Stomach smooth muscle (tissue), 2 donors: ENCODE results near the gene CCDC201.
"Not testable (repeated sequence)": the region's sequence is repeated elsewhere in the genome, so short reads cannot be mapped to it uniquely, and the experiment has no call there.

ENCODE experiments used
- H3K27ac ChIP-seq: one replicate; pipeline ENCODE4 v1.7.0; 2013; ENCODE audit warnings: mild to moderate bottlenecking, low read length, inconsistent platforms
- H3K27me3 ChIP-seq, 2 donors: one replicate each; pipeline ENCODE4 v1.7.0; 2013; ENCODE audit warnings: low read length in 2 of 2; ENCODE audit not compliant: insufficient read depth in 2 of 2, control insufficient read depth in 1 of 2
- H3K36me3 ChIP-seq, 2 donors: one replicate each; pipeline ENCODE4 v1.7.0; 2013; ENCODE audit warnings: low read length in 2 of 2; ENCODE audit not compliant: control insufficient read depth in 2 of 2, insufficient read depth in 2 of 2
- H3K4me1 ChIP-seq: one replicate; pipeline ENCODE4 v1.7.0; 2013; ENCODE audit warnings: low read length; ENCODE audit not compliant: control insufficient read depth, insufficient read depth
- H3K4me3 ChIP-seq, 2 donors: one replicate each; pipeline ENCODE4 v1.7.0; 2013; ENCODE audit warnings: low read length in 2 of 2
- H3K9ac ChIP-seq, 2 donors: one replicate each; pipeline ENCODE4 v1.7.0; 2013; ENCODE audit warnings: low read length in 2 of 2, mild to moderate bottlenecking in 1 of 2
- H3K9me3 ChIP-seq, 2 donors: one replicate each; pipeline ENCODE4 v1.7.0; 2013; ENCODE audit warnings: low read length in 2 of 2; ENCODE audit not compliant: control insufficient read depth in 2 of 2
- donor health status: healthy.
- donor health status: Pancreatic carcinoma.

The CCDC201 gene

DNA sequence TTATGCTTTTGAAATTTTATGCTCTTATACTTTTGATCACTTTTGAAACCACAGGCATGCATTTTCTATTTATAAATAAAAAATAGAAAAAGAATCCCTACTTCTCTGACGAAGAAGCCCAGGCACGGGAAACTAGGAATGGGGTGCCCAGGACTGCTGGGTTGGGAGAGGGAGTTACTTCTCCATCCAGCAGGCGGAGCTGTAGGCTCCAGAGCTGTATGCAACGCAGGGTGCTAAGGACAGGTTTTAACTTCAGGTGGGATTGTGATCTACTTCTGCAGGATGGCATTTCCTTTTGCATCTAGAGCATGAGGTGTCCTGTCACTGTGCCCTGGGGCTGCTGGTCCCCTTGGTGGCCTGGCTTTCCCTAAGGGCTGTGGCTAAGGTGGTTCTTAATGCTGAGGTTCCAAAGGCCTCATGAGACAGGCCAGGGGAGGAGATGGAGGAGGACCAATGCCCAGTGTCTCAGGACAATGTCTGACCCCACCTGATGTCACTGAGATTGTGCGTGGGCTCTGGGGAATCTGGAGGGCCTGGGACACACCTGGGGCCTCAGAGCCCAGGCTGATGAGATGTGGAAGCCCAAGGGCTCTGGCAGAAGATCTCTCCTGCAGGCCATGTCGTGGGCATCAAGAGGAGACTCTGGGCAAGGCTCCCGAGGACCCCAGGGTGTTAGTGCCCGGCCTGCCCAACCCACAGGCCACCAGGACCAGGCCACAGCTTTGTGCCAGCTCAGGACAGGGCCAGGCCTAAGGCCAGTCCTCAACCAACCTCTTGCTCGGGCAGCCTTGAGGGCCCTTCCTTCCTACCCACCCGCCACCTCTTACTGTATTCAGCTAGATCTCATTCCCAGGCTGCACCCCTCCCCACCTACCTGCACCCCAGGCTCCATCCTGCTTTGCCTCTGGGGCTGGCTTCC lies 507 bp downstream of the CCDC201 start:
- no peaks in the 10 kb centered on the region for H3K27me3 ChIP-seq
- no peaks in the 10 kb centered on the region for H3K4me1 ChIP-seq
- H3K9ac ChIP-seq = no peak overlapping the region
- H3K9me3 ChIP-seq = peaks cover 3 to 4% of the 10 kb centered on the region in 2 donors
- no peak overlapping the region for H3K4me3 ChIP-seq
- no peak overlapping the region for H3K27ac ChIP-seq
- H3K36me3 ChIP-seq = no peaks in the 10 kb centered on the region

DNA sequence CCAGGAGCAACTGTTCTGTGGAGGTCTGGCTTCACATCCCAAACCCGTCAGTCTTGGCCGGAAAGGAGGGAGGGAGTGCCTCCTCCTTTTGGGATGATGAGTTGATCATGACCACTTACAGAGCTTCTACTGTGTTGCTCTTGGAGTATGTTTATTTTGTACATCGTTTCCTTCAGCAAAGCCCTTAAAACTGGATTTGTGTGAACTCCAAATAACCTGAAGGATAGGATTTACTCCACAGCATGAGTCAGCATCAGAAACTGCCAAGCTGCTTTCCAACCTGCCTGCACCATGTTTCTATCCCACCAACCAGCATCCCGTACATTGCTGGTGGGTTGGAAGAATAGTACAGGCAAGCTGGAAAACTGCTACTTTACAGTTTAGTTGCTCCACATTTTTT lies 3.5 kb downstream of the CCDC201 start:
- H3K9ac ChIP-seq = no peak overlapping the region
- H3K4me1 ChIP-seq = no peaks in the 10 kb centered on the region
- H3K9me3 ChIP-seq = peaks cover 3 to 4% of the 10 kb centered on the region in 2 donors
- no peak overlapping the region for H3K27ac ChIP-seq
- no peaks in the 10 kb centered on the region for H3K36me3 ChIP-seq
- H3K27me3 ChIP-seq = no peaks in the 10 kb centered on the region
- no peak overlapping the region for H3K4me3 ChIP-seq

DNA sequence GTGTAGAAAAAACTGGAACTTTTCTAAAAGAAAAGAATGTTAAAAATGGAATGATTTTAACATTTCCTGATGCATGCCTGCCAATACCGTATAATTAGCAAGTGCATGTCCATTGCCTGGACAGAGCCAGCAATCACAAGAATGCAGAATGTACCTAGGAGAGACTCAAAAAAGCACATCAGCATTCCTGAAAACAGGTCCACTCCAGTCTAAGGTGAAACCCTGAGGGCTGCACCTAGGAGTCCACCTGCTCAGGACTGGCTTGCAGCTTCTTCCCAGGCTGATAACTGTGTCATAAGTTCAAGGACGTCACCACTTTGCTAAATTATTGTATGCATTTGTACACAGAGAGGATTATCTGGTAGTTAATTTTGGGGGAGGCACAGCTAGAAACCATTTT lies 5.4 kb downstream of the CCDC201 start:
- Histone ChIP-seq H3K9me3 (peaks cover 3 to 4% of the 10 kb centered on the region in 2 donors), H3K27me3 (no peaks in the 10 kb centered on the region), H3K9ac (no peak overlapping the region), H3K27ac (no peak overlapping the region), H3K36me3 (no peaks in the 10 kb centered on the region), H3K4me1 (no peaks in the 10 kb centered on the region), H3K4me3 (no peak overlapping the region)

DNA sequence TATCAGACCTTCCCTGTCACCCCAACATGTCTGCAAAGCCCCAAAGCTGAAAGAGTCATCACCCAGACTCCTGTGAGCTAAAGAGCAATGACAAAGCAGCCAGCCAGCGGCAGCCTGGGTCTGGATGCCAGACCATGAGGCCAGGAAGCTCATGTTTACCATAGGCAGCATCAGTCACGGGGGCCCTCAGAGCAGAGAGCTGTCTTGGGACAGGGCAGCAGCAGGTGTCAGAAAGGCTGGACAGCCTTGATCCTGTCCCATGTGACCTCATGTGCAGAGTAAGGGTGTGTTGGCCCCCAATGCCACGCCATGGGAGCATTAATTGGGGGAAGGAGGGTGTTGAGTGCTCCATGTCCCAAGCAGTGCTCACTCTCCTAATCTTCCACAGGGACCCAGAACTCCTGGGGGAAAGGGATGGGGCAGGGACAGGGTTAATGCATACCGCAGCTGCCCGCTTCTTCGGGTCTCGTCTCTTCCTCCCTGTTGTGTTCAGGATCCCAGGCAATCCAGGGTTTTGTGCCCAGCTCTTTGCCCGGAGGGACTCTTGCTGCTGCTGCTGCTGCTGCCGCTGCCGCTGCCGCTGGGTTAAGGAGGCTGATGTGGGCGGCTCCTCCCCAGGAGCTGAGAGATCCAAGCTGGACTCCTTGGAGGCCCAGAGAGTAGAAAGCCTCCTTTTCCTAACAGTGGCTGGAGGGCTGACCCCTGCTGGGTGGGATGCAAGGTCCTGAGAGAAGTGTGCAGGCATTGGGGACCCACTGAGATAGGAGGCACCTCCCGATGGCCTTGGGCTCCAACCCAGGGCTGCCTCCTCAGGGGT lies 7.1 kb downstream of the CCDC201 start:
- H3K27ac ChIP-seq = no peak overlapping the region
- peaks cover 0 to 2% of the 10 kb centered on the region in 2 donors for H3K27me3 ChIP-seq
- no peak overlapping the region for H3K4me3 ChIP-seq
- no peak overlapping the region for H3K9ac ChIP-seq
- peaks cover 3 to 4% of the 10 kb centered on the region in 2 donors for H3K9me3 ChIP-seq
- no peaks in the 10 kb centered on the region for H3K36me3 ChIP-seq
- no peaks in the 10 kb centered on the region for H3K4me1 ChIP-seq

DNA sequence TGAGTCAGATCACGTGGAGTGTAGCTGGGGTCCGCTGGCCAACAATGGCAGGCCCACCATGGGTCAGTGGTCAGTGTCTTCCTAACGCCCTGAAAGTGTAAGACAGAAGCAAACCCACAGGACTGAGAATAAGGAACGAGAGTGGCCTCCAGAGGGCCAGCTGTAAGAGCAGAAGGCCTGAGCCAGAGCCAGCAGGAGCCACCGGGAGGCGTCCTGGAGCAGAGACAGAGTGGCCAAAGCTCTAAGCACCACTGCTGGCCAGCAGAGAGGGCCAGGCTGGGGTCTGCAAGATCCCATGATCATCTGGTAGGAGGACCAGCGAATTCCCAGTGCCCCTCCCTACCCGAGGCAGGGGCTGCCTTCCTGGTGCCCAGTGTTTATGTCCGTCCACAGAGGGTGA lies 9.2 kb downstream of the CCDC201 start:
- Histone ChIP-seq H3K27me3 (peaks cover 0 to 2% of the 10 kb centered on the region in 2 donors), H3K4me1 (no peaks in the 10 kb centered on the region), H3K4me3 (no peak overlapping the region), H3K9me3 (peaks cover 3 to 4% of the 10 kb centered on the region in 2 donors), H3K36me3 (no peaks in the 10 kb centered on the region), H3K9ac (no peak overlapping the region), H3K27ac (no peak overlapping the region)

DNA sequence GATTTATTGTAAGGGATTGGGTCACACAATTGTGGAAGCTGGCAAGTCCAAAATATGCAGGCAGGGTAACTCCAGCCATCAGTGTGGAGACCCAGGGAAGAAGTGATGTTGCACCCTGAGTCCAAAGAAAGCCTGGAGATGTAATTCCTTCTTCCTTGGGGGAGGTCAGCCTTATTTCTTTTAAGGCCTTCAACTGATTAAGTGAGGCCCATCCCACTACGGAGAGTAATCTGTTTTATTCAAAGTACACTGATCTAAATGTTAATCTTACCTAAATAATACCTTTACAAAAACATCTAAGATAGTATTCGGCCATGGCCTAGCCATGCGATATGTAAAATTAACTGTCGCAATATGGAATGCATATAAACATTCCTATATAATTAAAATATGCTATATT lies 16.0 kb downstream of the CCDC201 start:
- H3K36me3 ChIP-seq, H3K4me3 ChIP-seq, H3K9ac ChIP-seq, H3K27me3 ChIP-seq, H3K4me1 ChIP-seq, H3K27ac ChIP-seq, H3K9me3 ChIP-seq: not testable (repeated sequence)

DNA sequence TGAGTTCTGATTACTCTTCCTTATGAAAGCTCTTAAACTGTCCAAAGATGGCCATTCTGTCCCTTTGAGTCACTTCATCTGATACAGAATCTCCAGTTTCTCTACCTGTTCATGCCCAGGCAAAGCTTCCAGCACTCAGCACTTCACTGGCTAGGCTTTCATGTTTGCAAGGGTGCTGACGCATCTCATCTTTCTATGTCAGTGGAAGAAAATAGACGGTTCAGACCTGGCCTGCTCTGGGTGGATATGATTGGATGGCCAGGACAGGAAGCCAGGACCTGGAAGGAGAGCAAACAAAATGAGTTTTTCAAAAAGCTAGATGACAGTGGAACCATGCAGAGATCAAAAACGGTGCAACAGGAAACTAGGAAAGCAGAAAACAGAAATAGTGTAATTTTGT lies 17.2 kb downstream of the CCDC201 start:
- H3K9ac ChIP-seq, H3K27ac ChIP-seq, H3K9me3 ChIP-seq, H3K4me1 ChIP-seq, H3K27me3 ChIP-seq, H3K36me3 ChIP-seq, H3K4me3 ChIP-seq: not testable (repeated sequence)

DNA sequence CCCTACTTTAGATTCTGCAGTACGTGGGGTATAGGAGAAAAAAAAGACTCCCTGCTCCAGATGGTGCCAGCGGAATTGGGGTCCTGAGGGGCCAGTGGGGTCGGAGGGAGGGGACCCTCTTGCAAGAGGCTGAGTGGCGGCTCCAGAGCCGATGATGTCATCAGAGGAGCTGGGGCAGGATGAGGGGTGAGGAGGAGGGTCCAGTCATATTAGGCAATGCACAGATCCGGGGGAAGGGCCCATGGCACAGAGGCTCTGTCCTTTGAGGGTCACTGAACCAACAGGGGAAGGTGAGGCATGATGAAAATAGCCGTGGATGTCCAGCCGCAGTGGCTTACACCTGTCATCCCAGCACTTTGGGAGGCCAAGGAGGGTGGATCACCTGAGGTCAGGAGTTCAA lies 19.4 kb downstream of the CCDC201 start:
- H3K27ac ChIP-seq, H3K36me3 ChIP-seq, H3K4me1 ChIP-seq, H3K9me3 ChIP-seq, H3K27me3 ChIP-seq, H3K9ac ChIP-seq, H3K4me3 ChIP-seq: not testable (repeated sequence)

DNA sequence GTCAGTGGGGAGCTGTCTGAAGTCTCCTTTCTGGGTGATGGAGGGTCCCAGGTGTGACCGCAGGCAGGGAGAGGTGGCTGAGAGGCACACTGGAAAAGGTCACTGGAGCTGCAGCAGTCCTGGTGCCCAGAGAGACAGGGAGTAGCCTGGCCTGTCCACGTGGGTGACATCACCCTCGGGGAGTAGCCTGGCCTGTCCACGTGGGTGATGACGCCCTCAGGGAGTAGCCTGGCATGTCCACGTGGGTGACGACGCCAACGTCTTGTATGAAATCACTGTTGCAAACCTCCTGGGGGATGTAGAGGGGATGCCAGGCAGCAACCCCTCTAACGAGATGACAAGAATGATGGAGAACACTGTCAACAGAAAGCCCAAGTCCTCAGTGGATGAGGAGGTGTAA lies 19.9 kb downstream of the CCDC201 start:
- not testable (repeated sequence) for H3K36me3 ChIP-seq, H3K4me1 ChIP-seq, H3K27me3 ChIP-seq, H3K9ac ChIP-seq, H3K9me3 ChIP-seq, H3K27ac ChIP-seq, H3K4me3 ChIP-seq

DNA sequence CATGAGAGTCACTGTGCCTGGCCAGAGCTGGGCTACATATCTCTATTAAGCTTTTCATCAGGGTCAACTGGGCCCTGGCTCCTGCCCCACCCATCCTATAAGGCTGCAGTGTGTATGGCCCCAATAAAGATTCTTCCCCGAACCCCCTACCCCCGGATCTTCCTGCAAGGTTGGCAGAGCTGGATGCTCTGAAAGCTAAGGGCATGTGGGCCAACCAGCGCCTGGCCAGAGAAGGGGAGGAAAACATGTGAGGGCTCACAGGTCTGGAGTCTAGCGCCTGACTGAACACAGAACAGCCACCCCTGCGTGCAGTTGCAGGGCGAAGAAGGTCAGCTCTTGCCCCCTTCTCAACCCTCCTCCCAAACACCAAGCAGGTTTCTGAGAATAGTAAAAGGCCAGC lies 24.1 kb downstream of the CCDC201 start:
- H3K4me3 ChIP-seq, H3K27ac ChIP-seq, H3K36me3 ChIP-seq, H3K9me3 ChIP-seq, H3K27me3 ChIP-seq, H3K9ac ChIP-seq, H3K4me1 ChIP-seq: not testable (repeated sequence)

DNA sequence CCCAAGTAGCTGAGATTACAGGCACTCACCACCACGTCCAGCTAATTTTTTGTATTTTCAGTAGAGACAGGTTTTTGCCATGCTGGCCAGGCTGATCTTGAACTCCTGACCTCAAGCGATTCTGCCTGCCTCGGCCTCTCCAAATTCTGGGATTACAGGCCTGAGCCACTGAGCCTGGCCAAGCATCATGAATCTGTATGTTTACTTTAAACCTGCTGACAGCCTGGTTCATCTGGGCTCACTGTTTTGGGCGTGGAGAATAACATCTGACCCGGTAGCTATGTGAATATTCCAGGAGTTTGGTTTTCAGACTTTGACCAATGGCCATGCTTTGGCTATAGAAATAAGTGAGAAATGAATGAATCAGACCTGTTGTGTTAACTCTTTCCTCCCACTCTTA lies 26.3 kb downstream of the CCDC201 start:
- H3K9me3 ChIP-seq, H3K9ac ChIP-seq, H3K4me3 ChIP-seq, H3K27ac ChIP-seq, H3K36me3 ChIP-seq, H3K27me3 ChIP-seq, H3K4me1 ChIP-seq: not testable (repeated sequence)
